Measurements from ENCODE around the gene MSLN.

- TF ChIP-seq POLR2AphosphoS5 (IDR thresholded peaks at IDR 0.05; ENCODE audit: low read depth) = no peak
- TF ChIP-seq, protein P1, sequence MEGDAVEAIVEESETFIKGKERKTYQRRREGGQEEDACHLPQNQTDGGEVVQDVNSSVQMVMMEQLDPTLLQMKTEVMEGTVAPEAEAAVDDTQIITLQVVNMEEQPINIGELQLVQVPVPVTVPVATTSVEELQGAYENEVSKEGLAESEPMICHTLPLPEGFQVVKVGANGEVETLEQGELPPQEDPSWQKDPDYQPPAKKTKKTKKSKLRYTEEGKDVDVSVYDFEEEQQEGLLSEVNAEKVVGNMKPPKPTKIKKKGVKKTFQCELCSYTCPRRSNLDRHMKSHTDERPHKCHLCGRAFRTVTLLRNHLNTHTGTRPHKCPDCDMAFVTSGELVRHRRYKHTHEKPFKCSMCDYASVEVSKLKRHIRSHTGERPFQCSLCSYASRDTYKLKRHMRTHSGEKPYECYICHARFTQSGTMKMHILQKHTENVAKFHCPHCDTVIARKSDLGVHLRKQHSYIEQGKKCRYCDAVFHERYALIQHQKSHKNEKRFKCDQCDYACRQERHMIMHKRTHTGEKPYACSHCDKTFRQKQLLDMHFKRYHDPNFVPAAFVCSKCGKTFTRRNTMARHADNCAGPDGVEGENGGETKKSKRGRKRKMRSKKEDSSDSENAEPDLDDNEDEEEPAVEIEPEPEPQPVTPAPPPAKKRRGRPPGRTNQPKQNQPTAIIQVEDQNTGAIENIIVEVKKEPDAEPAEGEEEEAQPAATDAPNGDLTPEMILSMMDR (conservative IDR thresholded peaks at IDR 0.05; ENCODE audit: low read depth in 2 of 2) = no peak
- no peak for TF ChIP-seq EZH2 (IDR thresholded peaks at IDR 0.05; ENCODE audit: low read depth, unreplicated experiment)
- no peak for TF ChIP-seq ZNF114 (CRISPR knock-in tag; IDR thresholded peaks at IDR 0.05)
- TF ChIP-seq EZH2phosphoT487 (IDR thresholded peaks at IDR 0.05; ENCODE audit: unreplicated experiment) = no peak
- TF ChIP-seq, protein P2, sequence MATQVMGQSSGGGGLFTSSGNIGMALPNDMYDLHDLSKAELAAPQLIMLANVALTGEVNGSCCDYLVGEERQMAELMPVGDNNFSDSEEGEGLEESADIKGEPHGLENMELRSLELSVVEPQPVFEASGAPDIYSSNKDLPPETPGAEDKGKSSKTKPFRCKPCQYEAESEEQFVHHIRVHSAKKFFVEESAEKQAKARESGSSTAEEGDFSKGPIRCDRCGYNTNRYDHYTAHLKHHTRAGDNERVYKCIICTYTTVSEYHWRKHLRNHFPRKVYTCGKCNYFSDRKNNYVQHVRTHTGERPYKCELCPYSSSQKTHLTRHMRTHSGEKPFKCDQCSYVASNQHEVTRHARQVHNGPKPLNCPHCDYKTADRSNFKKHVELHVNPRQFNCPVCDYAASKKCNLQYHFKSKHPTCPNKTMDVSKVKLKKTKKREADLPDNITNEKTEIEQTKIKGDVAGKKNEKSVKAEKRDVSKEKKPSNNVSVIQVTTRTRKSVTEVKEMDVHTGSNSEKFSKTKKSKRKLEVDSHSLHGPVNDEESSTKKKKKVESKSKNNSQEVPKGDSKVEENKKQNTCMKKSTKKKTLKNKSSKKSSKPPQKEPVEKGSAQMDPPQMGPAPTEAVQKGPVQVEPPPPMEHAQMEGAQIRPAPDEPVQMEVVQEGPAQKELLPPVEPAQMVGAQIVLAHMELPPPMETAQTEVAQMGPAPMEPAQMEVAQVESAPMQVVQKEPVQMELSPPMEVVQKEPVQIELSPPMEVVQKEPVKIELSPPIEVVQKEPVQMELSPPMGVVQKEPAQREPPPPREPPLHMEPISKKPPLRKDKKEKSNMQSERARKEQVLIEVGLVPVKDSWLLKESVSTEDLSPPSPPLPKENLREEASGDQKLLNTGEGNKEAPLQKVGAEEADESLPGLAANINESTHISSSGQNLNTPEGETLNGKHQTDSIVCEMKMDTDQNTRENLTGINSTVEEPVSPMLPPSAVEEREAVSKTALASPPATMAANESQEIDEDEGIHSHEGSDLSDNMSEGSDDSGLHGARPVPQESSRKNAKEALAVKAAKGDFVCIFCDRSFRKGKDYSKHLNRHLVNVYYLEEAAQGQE (IDR thresholded peaks at IDR 0.05; ENCODE audit: unreplicated experiment) = no peak
These were observed 10.0 kb upstream of the MSLN start for GRCh38 chr16:750485-750884.
